ENCODE results near the gene RNF39. TPM values are rescaled to one million over a fixed set of nuclear protein-coding genes. Genes with fewer than 3 reads are reported as not detected.

Gene RNF39
- total RNA-seq (2022; extraction: Qiagen RNA extraction), result not detected in 5 replicates

DNA sequence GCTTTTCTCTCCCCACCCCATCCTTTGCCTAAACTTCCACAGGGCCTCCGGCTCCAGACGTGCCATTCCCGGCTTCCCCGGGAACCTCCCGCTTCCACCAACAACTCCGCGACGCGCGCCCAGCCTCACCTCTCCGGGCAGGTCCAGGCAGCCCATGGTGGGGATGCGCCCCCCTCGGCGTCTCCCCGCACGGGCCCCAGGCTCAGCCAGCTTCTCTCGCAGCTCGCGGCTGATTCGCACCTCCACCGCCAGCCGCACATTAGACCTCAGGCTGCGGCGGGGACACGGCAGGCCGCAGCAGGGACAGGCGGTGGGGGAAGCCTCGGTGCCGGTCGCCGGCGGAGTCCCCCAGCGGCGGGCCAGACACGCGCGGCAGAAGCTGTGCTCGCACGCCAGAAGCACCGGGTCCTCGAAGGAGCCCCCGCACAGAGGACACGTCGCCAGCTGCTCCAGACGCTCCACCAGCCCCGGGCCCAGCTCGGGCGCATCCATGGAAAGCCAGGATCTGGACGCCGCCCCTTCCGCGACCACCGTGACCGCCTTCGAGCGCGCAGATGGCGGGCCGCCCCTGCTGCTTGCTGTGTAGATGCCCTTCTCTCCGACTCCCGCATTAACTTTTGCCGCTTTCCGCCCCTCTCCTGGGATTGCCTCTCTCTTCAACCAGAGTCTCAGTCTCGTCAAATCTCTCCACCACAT is at the start of gene RNF39:
Gene RNF39 (minus strand): TSS at position 676 of the 696 bp plus-strand sequence. CDS start 184 bp downstream, at position 492.

GRCh38 chr6:30113003-30113759 is 37.6 kb upstream of the RNF39 start, which contains the start of gene TRIM31:
Gene TRIM31, minus strand, starts transcription at chr6:30113090. Its CDS starts 285 bp downstream, at chr6:30112805.

GRCh38 chr6:30066577-30067459 is 8.8 kb downstream of the RNF39 start, which contains the start of gene PPP1R11:
Gene PPP1R11, plus strand, starts transcription at chr6:30067198. Its CDS starts 213 bp downstream, at chr6:30067411.

DNA sequence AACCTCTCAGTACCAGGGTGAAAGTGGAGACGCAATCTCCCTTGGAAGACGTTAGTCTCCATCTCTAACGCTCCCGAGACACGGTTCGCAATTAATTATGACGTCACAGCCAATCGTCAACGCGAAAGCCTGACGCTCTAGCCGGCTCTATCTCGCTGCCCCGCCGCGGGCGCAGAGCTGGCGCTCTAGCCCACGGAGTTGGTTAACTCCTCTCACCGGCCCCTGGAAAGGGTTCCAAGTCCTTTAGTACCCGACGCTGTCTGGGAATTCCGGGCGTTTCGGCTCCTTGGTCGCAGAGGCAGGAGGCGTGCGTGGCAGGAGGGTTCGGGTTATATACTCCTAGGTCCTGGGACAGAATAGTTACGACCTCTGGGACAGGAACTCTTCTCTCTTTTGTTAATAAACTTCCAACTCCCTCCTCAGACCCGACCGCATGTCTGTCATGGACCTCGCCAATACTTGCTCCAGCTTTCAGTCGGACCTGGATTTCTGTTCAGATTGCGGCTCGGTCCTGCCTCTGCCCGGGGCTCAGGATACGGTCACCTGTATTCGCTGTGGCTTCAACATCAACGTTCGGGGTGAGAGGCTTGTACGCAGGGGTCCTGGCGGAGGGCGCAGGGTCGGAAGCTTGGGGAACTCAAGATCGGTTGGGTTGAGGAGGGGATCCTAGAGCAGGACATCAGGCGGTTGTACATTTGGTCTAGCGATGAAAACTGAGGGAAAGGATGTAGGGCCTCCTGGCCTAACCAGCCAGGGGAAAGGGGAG is 14.3 kb downstream of the RNF39 start, which contains the start of gene POLR1H:
Gene POLR1H (plus strand): TSS at position 174 of the 766 bp plus-strand sequence. CDS start 260 bp downstream, at position 434.

Other genes starting within 250 kb of the RNF39 start
- not detected in 5 replicates for gene HLA-G, start 247.9 kb downstream of the RNF39 start, total RNA-seq (2022; extraction: Qiagen RNA extraction)
- gene HLA-A, start 133.2 kb downstream of the RNF39 start, total RNA-seq (2022; extraction: Qiagen RNA extraction), result 118 to 154 TPM (median 140 TPM) in 5 replicates
- 24.7 to 36.7 TPM (median 31.8 TPM) in 5 replicates for gene POLR1H, start 14.5 kb downstream of the RNF39 start, total RNA-seq (2022; extraction: Qiagen RNA extraction)
- gene PPP1R11, start 8.6 kb downstream of the RNF39 start, total RNA-seq (2022; extraction: Qiagen RNA extraction), result 40.1 to 41.9 TPM (median 41.3 TPM) in 5 replicates
- gene TRIM31, start 37.3 kb upstream of the RNF39 start, total RNA-seq (2022; extraction: Qiagen RNA extraction), result 0.48 to 1.3 TPM (median 0.82 TPM) in 5 replicates
- not detected in 5 replicates for gene TRIM40, start 60.4 kb upstream of the RNF39 start, total RNA-seq (2022; extraction: Qiagen RNA extraction)
- gene TRIM10, start 85.4 kb upstream of the RNF39 start, total RNA-seq (2022; extraction: Qiagen RNA extraction), result not detected in 5 replicates
- not detected in 5 replicates for gene TRIM15, start 87.8 kb upstream of the RNF39 start, total RNA-seq (2022; extraction: Qiagen RNA extraction)
- 24.5 to 27.3 TPM (median 26.9 TPM) in 5 replicates for gene TRIM26, start 137.6 kb upstream of the RNF39 start, total RNA-seq (2022; extraction: Qiagen RNA extraction)

Measured in A549 treated with Mapracorat at 1 μM for 4 hours (cell line).